HG02588 (cell line): Measurements from ENCODE around the gene BMPR1A.
A peak's percentile ranks its signal among the peaks of the same experiment; 100 is the strongest.

Experiments
- ATAC-seq: cut with Tn5 transposase; IDR thresholded peaks from one replicate; pipeline ENCODE4 v1.9.1; 2021; ENCODE audit warnings: mild to moderate bottlenecking, moderate library complexity; ENCODE audit not compliant: unreplicated experiment

The BMPR1A gene

DNA sequence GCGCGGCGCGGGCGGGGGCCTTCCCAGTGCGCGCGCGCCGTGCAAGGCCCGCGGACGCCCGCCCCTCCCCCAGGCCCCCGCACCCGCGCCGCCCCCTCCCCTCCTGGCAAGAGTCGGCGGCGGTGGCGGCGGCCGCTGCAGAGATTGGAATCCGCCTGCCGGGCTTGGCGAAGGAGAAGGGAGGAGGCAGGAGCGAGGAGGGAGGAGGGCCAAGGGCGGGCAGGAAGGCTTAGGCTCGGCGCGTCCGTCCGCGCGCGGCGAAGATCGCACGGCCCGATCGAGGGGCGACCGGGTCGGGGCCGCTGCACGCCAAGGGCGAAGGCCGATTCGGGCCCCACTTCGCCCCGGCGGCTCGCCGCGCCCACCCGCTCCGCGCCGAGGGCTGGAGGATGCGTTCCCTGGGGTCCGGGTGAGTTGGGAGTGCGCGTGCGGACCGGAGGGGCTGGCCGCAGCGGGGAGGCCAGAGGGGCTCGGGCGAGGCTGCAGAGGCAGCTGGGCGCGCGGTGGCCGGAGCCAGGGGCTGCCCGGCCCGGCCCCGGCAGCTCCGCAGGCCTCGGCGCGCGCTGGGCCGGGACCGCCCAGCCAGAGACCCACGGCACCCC is at the start of gene BMPR1A:
Gene BMPR1A, plus strand, starts transcription at position 109 of the 602 bp plus-strand sequence. CDS start 119,400 bp downstream, outside the sequence.
- peak; percentile 35 for ATAC-seq

DNA sequence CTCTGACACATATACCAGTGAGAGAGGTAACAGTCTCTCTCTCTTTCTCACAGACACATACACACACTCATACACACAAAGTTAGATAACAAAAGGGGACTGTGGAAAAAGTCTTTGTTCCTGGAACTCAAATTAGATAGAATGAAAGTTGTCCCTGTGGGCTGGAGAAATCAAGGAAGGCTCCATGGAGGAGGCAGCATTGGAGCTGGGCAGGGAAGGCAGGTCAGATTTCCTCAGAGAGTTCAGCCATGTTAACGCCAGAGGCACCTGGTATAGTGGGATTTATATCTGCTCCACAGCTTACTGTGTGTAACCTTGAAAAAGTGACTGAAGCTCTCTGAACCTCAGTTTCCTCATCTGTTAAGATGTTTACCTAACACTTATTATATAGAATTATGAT is 49.4 kb upstream of the BMPR1A start:
- ATAC-seq = no peak

DNA sequence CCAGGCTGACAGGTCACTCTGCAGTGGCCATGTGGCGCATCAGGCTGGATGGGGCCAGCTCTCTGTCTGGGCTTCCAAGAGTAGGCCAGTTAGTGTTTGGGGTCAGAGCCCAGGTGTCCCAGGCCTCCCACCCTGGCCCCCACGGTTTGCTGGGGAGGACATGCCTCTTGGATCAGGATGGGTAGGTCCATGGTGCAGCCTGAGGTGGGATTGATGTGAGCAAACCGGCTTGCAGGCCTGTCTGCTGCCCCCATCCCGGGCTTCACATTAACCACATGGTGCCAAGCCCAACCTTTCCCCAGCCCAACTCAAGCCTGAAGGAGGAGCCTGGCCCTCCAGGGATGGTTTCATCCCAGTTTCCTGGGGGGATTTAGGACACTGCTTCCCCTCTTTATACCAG is 48.9 kb upstream of the BMPR1A start:
- ATAC-seq = no peak

DNA sequence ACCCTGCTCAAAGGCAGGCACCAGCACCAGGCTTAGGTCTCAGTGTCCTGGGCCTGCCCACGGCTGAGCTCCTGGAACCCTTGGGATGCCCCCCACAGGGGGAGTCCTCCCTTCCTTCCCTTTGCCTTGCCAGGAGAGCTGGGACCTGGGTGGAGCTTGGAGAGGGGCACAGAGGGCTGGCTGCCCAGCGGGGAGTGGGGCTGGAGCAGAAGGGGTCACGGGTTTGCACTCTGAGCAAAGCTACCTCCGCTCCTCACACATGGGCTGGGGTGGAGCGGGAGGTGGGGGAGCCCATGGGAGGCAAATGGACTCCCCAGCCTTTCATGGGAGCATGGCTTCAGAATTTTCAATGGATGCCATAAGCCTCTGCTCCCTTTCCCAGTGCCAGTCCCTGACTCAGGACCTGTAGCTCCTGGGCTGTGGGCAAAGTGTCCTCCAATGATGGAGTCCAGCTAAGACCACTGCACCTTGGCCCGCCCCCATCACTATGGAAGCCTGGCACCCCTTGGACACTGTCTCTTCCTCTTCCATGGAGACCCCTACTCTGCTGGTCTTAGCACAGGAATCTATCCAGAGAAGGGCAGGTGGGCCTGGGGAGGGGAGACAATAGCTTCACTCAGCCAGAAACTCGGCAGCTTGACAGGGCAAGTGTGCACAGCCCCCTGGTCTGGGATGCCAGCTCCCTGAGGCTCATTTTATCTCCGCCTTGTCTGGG is 48.2 kb upstream of the BMPR1A start:
- no peak for ATAC-seq

- ATAC-seq = no peak
Observed at GRCh38 chr10:86708783-86709380, 47.5 kb upstream of the BMPR1A start.

DNA sequence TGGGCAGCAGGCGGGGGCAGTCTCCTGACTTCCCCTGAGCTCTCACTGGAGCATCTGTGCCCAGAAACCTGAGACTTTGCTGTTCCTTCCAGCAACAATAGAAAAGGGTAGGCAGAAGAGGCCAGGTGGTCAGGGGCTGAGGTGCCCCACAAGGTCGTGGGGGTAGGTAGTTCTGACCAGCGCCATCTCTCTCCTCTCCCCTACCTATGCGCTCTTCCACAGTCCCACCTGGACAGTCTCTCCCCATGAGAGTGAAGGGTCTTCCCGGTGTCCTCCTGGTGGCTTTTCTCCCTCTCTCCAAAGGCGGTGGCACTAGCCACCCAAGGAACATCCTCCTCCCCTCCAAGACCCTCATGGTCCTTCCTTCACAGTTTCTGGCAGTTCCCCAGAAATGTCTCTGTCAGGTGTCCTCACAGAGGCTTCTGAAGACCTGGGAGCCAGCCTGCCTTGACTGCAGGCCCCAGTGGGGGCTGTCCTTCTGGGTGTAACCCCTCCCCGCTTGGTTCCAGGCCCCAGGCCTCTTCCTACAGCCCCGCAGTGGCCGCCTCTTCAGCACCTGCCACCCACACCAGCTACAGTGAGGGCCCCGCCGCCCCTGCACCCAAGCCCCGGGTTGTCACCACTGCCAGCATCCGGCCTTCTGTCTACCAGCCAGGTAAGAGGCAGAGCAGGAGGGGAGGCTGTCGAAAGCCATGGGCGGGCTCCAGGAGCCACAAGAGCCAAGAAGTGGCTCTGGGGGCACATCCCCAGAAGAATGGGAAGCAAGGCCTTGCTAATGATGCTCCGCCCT is 46.8 kb upstream of the BMPR1A start:
- no peak for ATAC-seq

- peak; percentile 84 for ATAC-seq
Observed at GRCh38 chr10:86710987-86711512, 45.4 kb upstream of the BMPR1A start.

GRCh38 chr10:86711513-86712316 is 44.7 kb upstream of the BMPR1A start:
- peak; percentile 44 for ATAC-seq

DNA sequence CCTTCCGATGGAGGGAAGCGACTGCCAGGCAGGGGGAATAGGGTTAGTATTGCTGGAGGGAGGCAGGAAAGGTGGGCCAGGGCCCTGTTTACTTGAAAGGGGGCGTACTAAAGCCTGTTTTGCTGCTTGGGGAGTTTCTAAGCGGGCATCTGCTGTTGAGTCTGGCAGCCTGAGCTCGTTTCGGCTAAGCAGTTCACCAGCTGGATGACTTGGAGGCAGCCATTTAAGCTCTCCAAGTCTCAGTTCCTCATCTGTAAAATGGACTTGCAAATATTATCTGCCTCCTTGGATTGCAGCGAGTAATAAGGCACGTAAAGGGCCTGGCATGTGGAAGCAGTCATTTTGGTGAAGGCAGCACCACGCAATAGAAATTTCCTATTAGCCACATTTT is 44.1 kb upstream of the BMPR1A start:
- peak; percentile 7 for ATAC-seq

DNA sequence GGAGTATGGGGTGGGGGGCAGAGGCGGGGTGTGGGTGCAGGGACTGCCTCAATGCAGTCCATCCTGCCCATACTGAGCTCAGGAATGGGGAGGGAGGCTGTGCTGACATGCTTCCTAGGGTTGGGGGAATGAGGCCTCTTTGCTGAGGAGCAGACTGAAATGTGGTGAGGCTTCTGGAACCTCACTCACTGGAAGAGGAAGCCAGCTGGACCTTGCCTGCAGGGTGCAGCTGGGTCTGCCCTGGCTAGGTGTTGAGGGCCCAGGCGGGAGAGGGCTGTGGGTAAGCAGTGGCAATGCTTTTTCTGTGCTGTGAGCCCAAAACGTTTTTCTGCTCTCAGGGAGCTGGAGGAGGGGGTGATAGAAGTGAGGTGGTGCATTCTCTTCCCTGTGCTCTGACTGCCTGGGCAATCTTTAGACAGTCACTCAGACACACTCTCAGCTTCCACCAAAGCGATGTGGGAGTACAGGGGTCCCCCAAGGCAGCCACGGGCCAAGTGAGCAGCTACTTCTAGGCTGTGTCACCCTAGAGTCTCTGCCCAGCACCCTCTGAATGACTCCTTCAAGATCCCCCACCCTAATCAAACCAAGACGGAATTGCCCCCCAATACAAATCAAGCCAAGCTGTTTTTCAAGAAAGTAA is 41.1 kb upstream of the BMPR1A start:
- no peak for ATAC-seq

GRCh38 chr10:86715836-86716235 is 40.6 kb upstream of the BMPR1A start:
- no peak for ATAC-seq

GRCh38 chr10:86716466-86716865 is 40.0 kb upstream of the BMPR1A start:
- no peak for ATAC-seq

DNA sequence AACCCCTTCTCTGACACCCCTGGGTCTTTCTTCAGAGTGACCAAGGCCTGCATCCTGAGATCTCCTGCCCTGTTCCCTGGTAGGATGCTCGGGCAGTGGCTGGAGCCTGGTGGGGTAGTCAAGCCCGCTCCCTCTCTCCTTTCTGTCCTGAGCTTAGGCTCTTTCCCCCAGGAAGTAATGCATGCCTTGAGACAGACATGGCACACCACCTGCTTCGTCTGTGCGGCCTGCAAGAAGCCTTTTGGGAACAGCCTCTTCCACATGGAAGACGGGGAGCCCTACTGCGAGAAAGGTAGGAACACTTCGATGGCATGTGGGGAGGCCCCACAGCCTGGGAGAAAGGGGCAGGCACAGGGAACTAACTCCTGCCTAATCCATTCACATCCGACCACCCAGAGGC is 37.9 kb upstream of the BMPR1A start:
- no peak for ATAC-seq

- no peak for ATAC-seq
Observed at GRCh38 chr10:86721232-86721631, 35.2 kb upstream of the BMPR1A start.

GRCh38 chr10:86723009-86723408 is 33.4 kb upstream of the BMPR1A start:
- ATAC-seq = no peak

DNA sequence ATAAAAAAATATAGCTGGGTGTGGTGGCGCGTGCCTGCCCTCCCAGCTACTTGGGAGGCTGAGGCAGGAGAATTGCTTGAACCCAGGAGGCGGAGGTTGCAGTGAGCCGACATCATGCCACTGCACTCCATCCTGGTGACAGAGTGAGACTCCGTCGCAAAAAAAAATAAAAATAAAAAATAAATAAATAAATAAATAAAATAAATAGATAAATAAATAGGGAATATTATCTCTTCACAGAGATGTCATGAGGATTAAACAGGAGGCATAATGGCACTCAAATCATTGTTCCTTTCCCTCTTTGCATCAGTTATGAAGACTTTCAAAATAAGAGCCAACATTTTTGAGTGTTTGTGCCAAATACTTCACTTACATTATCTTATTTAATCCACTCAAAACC is 32.0 kb upstream of the BMPR1A start:
- ATAC-seq = no peak

GRCh38 chr10:86725980-86726676 is 30.3 kb upstream of the BMPR1A start:
- ATAC-seq = no peak

DNA sequence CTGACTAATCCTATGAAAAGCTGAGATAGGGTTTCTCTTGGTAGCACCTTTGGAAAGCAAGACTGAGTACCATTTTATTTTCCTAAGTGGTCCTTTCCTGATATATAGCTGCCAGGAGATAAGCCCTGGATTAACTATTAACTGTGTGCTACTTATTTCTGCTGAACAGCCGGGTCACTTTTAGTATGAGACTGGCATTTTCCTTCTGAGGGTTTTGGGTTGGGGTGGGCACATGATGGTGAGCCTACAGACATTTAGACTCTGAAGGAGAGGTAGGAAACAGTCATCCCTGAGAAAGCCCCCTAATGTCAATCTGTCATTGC is 29.8 kb upstream of the BMPR1A start:
- ATAC-seq = no peak

DNA sequence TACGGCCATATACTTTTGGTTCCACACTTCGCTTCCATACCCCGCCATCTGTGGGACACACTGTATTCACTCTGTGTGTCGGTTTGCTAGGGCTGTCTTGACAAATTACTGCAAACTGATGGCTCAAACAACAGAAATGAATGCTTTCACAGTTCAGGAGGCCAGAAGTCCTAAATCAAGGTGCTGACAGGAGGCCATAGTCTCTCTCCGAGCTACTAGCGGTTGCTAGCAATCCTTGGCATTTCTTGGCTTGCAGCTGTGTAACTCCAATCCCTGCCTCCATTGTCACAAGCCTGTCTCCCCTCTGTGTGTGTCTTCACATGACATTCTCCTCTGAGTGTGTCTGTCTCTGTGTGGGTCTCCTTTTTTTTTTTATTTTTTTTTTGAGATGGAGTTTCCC is 28.9 kb upstream of the BMPR1A start:
- no peak for ATAC-seq

DNA sequence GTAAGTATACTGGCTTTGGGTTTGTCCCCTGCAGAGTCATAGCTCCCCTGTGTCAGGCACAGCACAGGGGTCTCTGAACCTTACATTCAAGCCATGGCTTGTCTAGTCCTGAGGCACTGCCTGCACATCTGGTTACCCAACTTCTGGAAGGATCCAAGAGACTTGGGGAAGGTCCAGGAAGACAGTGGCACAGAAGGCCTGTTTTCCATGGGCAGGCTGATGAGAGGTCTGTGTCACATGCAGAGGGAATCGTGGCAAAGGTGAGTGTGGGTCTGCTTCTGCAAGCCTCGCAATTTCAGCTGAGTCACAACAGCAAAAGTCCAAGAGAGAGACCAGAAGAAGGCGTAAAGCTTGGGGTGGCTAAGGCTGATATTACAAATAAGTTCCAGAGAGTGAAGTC is 28.4 kb upstream of the BMPR1A start:
- ATAC-seq = no peak
